IMR-90 (cell line): Measurements from ENCODE around the gene CAMTA1. TPM values are rescaled to one million over a fixed set of nuclear protein-coding genes. Genes with fewer than 3 reads are reported as not detected.

Source experiments
- ATAC-seq: fragments of 200-7000 bp; cut with Tn5 transposase; 2 replicates; pipeline ENCODE4 v1.9.1; 2020; ENCODE audit warnings: low read depth, mild to moderate bottlenecking, moderate library complexity
- BruUV-seq: library from RNA; stranded (reverse); fragments of 400-500 nt; replicated peaks from 2 replicates; lab custom pipeline; 2021; lab: Mats Ljungman, UMichigan
- CTCF ChIA-PET: fragments of 300-600 bp; formaldehyde crosslinking; extraction: SDS; loops from one replicate; lab custom pipeline; 2021; ENCODE audit warnings: antibody characterized with exemption; lab: Yijun Ruan, JAX
- POLR2A ChIA-PET: fragments of 300-600 bp; sonication (Branson Sonifier 250); formaldehyde crosslinking; loops from one replicate; lab custom pipeline; 2022; ENCODE audit warnings: antibody characterized with exemption; ENCODE audit not compliant: unreplicated experiment; lab: Charles Lee
- DNase-seq: peaks from one replicate; pipeline ENCODE4 v3.0.0; 2013
- H2AFZ ChIP-seq: replicated peaks from 2 replicates; pipeline ENCODE3; 2013; ENCODE audit warnings: low read length, mild to moderate bottlenecking; ENCODE audit not compliant: poor library complexity
- H2AK5ac ChIP-seq: 2 replicates; pipeline ENCODE4 v1.6.1; 2013; ENCODE audit warnings: low read depth, low read length, inconsistent platforms
- H2AK9ac ChIP-seq: replicated peaks from 2 replicates; pipeline ENCODE3; 2013; ENCODE audit warnings: mild to moderate bottlenecking, low read depth, low read length, moderate library complexity; ENCODE audit not compliant: poor library complexity
- H2BK120ac ChIP-seq: 2 replicates; pipeline ENCODE4 v1.6.1; 2013; ENCODE audit warnings: low read depth, low read length, inconsistent platforms
- H2BK15ac ChIP-seq: 3 replicates; pipeline ENCODE4 v1.6.1; 2013; ENCODE audit warnings: low read depth, low read length, inconsistent platforms
- H2BK20ac ChIP-seq: 2 replicates; pipeline ENCODE4 v1.6.1; 2013; ENCODE audit warnings: low read depth, mild to moderate bottlenecking, inconsistent platforms, low read length, moderate library complexity
- H2BK5ac ChIP-seq: 2 replicates; pipeline ENCODE4 v1.6.1; 2013; ENCODE audit warnings: mild to moderate bottlenecking, low read depth, low read length, inconsistent platforms; ENCODE audit not compliant: poor library complexity, severe bottlenecking
- H3K14ac ChIP-seq: replicated peaks from 2 replicates; pipeline ENCODE4 v1.6.1; 2013; ENCODE audit warnings: low read depth, low read length, inconsistent platforms
- H3K18ac ChIP-seq: 2 replicates; pipeline ENCODE4 v1.6.1; 2013; ENCODE audit warnings: low read depth, low read length, control low read depth
- H3K23ac ChIP-seq: 2 replicates; pipeline ENCODE4 v1.6.1; 2013; ENCODE audit warnings: low read depth, low read length, inconsistent platforms
- H3K27ac ChIP-seq: 2 replicates; pipeline ENCODE4 v1.5.1; 2013; ENCODE audit warnings: mild to moderate bottlenecking, control low read depth, low read length; ENCODE audit not compliant: insufficient read depth
- H3K27me3 ChIP-seq: 2 replicates; pipeline ENCODE4 v1.6.1; 2013; ENCODE audit warnings: low read length; ENCODE audit not compliant: control insufficient read depth, insufficient read depth
- H3K36me3 ChIP-seq: 2 replicates; pipeline ENCODE4 v1.6.1; 2013; ENCODE audit warnings: low read length, mixed read lengths; ENCODE audit not compliant: control insufficient read depth, insufficient read depth
- H3K4ac ChIP-seq: 2 replicates; pipeline ENCODE4 v1.6.1; 2013; ENCODE audit warnings: low read depth, low read length, inconsistent platforms
- H3K4me1 ChIP-seq: 2 replicates; pipeline ENCODE4 v1.6.1; 2013; ENCODE audit warnings: low read length, mixed read lengths; ENCODE audit not compliant: control insufficient read depth, insufficient read depth
- H3K4me2 ChIP-seq: 2 replicates; pipeline ENCODE4 v1.6.1; 2013; ENCODE audit warnings: low read depth, mild to moderate bottlenecking, control low read depth, low read length, moderate library complexity
- H3K4me3 ChIP-seq: 2 replicates; pipeline ENCODE4 v1.5.1; 2013; ENCODE audit warnings: low read depth, mild to moderate bottlenecking, control low read depth, low read length, moderate library complexity; ENCODE audit not compliant: insufficient read depth
- H3K56ac ChIP-seq: 2 replicates; pipeline ENCODE4 v1.6.1; 2013; ENCODE audit warnings: low read length, inconsistent platforms; ENCODE audit not compliant: insufficient read depth; ENCODE audit errors: extremely low read depth
- H3K79me1 ChIP-seq, 2 experiments: 2 replicates each; pipeline ENCODE4 v1.6.1; 2013; ENCODE audit warnings: low read length in 2 of 2, inconsistent platforms in 1 of 2, low read depth in 1 of 2
- H3K9ac ChIP-seq: 2 replicates; pipeline ENCODE4 v1.6.1; 2013; ENCODE audit warnings: low read depth, low read length, control low read depth
- H3K9me1 ChIP-seq: 2 replicates; pipeline ENCODE4 v1.6.1; 2013; ENCODE audit warnings: low read length, inconsistent platforms; ENCODE audit not compliant: insufficient read depth
- H3K9me3 ChIP-seq: 2 replicates; pipeline ENCODE4 v1.6.1; 2013; ENCODE audit warnings: low read length; ENCODE audit not compliant: control insufficient read depth, insufficient read depth
- H4K20me1 ChIP-seq: 2 replicates; pipeline ENCODE4 v1.6.1; 2013; ENCODE audit warnings: low read length, inconsistent platforms; ENCODE audit not compliant: insufficient read depth
- H4K5ac ChIP-seq: 2 replicates; pipeline ENCODE4 v1.6.1; 2013; ENCODE audit warnings: mild to moderate bottlenecking, low read depth, low read length, control low read depth
- H4K8ac ChIP-seq, 2 experiments: 2 replicates each; pipeline ENCODE4 v1.6.1; 2013; ENCODE audit warnings: low read depth in 2 of 2, low read length in 2 of 2, control low read depth in 1 of 2, inconsistent platforms in 1 of 2
- H4K91ac ChIP-seq: 2 replicates; pipeline ENCODE4 v1.6.1; 2013; ENCODE audit warnings: low read depth, low read length, inconsistent platforms; ENCODE audit not compliant: insufficient read depth
- CHD1 ChIP-seq: IDR thresholded peaks from 2 replicates; pipeline ENCODE4 v1.6.1; 2012; ENCODE audit warnings: low read depth, low read length, improper control_type of control experiment
- FOS ChIP-seq: fragments of 150-350 bp; IDR thresholded peaks from 2 replicates; pipeline ENCODE4 v1.6.1; 2016; ENCODE audit warnings: low read depth, low read length
- MAZ ChIP-seq: IDR thresholded peaks from 2 replicates; pipeline ENCODE4 v1.6.1; 2012; ENCODE audit warnings: low read depth, mild to moderate bottlenecking, low read length, improper control_type of control experiment, moderate library complexity, borderline replicate concordance
- MXI1 ChIP-seq: IDR thresholded peaks from 2 replicates; pipeline ENCODE4 v1.6.1; 2012; ENCODE audit warnings: low read depth, mild to moderate bottlenecking, low read length, moderate library complexity, borderline replicate concordance
- RAD21 ChIP-seq: IDR thresholded peaks from 2 replicates; pipeline ENCODE4 v1.6.1; 2012; ENCODE audit warnings: low read length, improper control_type of control experiment
- RCOR1 ChIP-seq: IDR thresholded peaks from 2 replicates; pipeline ENCODE4 v1.6.1; 2012; ENCODE audit warnings: mild to moderate bottlenecking, low read length, improper control_type of control experiment; ENCODE audit not compliant: insufficient replicate concordance
- RFX5 ChIP-seq: IDR thresholded peaks from 2 replicates; pipeline ENCODE4 v1.8.0; 2012; ENCODE audit warnings: low read depth, mild to moderate bottlenecking, low read length, moderate library complexity
- SMC3 ChIP-seq: fragments of 150-350 bp; IDR thresholded peaks from 2 replicates; pipeline ENCODE4 v1.6.1; 2016; ENCODE audit warnings: low read depth, mild to moderate bottlenecking, antibody characterized with exemption, low read length, moderate library complexity
- WGBS, 2 experiments: methylation state at CpG; one replicate each; pipeline versions ENCODE4 v1.1.5 to v1.1.7; 2013; ENCODE audit warnings: missing lambda C conversion rate in 2 of 2; ENCODE audit not compliant: insufficient read length in 1 of 2; ENCODE audit errors: extremely low coverage in 2 of 2; 5-methylcytosine and 5-hydroxymethylcytosine counted together
- dilution Hi-C: fragments of 300-500 bp; cut with HindIII; formaldehyde crosslinking; loops from one replicate; pipeline ENCODE4 v1.14.3; 2018; ENCODE audit warnings: low sequenced_read_pairs; ENCODE audit not compliant: unreplicated experiment
- in situ Hi-C: fragments of 300-500 bp; cut with MboI; formaldehyde crosslinking; loops from 3 replicates; pipeline ENCODE4 v1.14.3; 2019; ENCODE audit warnings: low sequenced_read_pairs, inconsistent platforms, mixed read lengths
- intact Hi-C: fragments of 100-400 bp; cut with micrococcal nuclease; formaldehyde crosslinking; loops from 2 replicates; pipeline ENCODE4 v1.10.0; 2022
- polyA plus RNA-seq, 3 experiments: library from polyadenylated mRNA; depleted of rRNA; stranded (reverse); fragments of >200 nt; gene quantifications; 2 replicates each; pipeline ENCODE4 v1.2.3, GENCODE V29; 2012; ENCODE audit warnings: low replicate concordance in 1 of 3
- total RNA-seq: library from RNA; depleted of rRNA; stranded (reverse); fragments of >200 nt; gene quantifications from 2 replicates; pipeline ENCODE4 v1.2.3, GENCODE V29; 2012

Gene CAMTA1
- total and polyA plus RNA-seq, 2 of the 4 experiments (the other 2 are of a cell fraction), result 35.5 to 74.3 TPM

DNA sequence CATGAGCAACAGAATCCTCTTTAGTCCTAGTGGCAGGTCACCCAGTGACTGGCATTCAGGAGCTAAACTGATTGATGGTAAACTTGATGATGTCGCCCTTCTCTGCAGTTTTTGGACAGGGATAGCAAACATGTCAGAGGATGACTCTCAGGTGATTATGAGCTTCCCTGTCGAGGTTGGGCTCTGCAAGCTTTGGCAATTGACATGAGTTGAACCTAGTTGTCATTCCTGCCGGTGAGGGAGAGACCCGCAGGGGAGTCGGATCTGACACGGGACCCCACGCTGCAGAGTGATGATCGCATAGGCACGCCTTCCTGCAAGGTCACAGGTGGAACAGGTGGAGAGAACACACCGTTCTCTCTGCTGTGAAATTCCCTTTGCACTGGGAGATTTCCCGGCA is 547.8 kb downstream of the CAMTA1 start:
- Histone ChIP-seq H2AK9ac (no peak overlapping the region), H2AK5ac (no peak overlapping the region; the same call in 1 of the 2 replicates), H3K4ac (peak overlapping the region; percentile 6; the same call in 1 of the 2 replicates), H4K5ac (no peak overlapping the region), H3K4me3 (no peak overlapping the region), H3K27ac (peak overlapping the region; percentile 13; the same call in 1 of the 2 replicates), H4K91ac (peak overlapping the region; percentile 5; the same call in 1 of the 2 replicates), H2BK20ac (no peak overlapping the region), H3K56ac (no peak overlapping the region), H3K36me3 (no peaks in the 10 kb centered on the region), H3K4me2 (no peak overlapping the region), H2BK5ac (no peak overlapping the region), H3K9me1 (peaks cover 11% of the 10 kb centered on the region; the same call in 1 of the 2 replicates), H2BK120ac (no peak overlapping the region), H2BK15ac (no peak overlapping the region), H3K9me3 (peaks cover under 1% of the 10 kb centered on the region; the same call in 1 of the 2 replicates), H3K27me3 (no peaks in the 10 kb centered on the region), H4K8ac (peak overlapping the region in 1 of 2 experiments; percentile 10; a peak in 1 of 4 replicates), H3K9ac (no peak overlapping the region), H3K18ac (no peak overlapping the region), H3K4me1 (peaks cover 15% of the 10 kb centered on the region), H4K20me1 (no peaks in the 10 kb centered on the region), H3K23ac (no peak overlapping the region), H3K79me1 (no peaks in the 10 kb centered on the region), H2AFZ (no peak overlapping the region), H3K14ac (no peak overlapping the region)
- ATAC-seq (no peak), DNase-seq (no peak)
- ChIA-PET POLR2A (no interaction called here), CTCF (no interaction called here)
- no peak for TF ChIP-seq RCOR1
- no peak for TF ChIP-seq FOS
- no peak for TF ChIP-seq RAD21
- TF ChIP-seq RFX5, result no peak
- no peak for TF ChIP-seq MXI1
- no peak for TF ChIP-seq SMC3
- TF ChIP-seq CHD1, result no peak
- no peak for TF ChIP-seq MAZ
- intact Hi-C loops (no loop called here), in situ Hi-C loops (no loop called here), dilution Hi-C loops (no loop called here)
- no TSS peak for BruUV-seq
- 81% methylated on average over 4 of the region's 11 CpGs; no CpG with 5 or more reads in 1 of the 2 experiments for WGBS, 2 experiments
